Measurements from ENCODE around the gene FCHSD2.

DNA sequence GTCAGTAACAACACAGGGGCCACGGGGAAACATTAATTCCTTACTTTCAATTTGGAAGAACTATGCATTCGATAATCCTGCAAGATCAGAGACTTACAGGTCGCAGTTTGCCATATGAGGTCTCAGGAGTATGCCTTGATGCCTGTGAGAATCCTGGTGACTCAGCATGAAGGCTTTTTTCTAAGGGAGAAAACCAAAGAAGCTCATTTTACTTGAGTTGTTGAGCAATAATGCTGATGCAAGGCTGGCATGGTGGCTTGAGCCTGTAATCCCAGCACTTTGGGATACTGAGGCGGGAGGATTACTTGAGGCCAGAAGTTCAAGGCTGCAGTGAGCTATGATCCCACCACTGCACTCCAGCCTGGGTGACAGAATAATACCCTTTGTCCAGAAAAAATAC is 301.3 kb downstream of the FCHSD2 start:
- TF ChIP-seq, protein P1, sequence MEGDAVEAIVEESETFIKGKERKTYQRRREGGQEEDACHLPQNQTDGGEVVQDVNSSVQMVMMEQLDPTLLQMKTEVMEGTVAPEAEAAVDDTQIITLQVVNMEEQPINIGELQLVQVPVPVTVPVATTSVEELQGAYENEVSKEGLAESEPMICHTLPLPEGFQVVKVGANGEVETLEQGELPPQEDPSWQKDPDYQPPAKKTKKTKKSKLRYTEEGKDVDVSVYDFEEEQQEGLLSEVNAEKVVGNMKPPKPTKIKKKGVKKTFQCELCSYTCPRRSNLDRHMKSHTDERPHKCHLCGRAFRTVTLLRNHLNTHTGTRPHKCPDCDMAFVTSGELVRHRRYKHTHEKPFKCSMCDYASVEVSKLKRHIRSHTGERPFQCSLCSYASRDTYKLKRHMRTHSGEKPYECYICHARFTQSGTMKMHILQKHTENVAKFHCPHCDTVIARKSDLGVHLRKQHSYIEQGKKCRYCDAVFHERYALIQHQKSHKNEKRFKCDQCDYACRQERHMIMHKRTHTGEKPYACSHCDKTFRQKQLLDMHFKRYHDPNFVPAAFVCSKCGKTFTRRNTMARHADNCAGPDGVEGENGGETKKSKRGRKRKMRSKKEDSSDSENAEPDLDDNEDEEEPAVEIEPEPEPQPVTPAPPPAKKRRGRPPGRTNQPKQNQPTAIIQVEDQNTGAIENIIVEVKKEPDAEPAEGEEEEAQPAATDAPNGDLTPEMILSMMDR (conservative IDR thresholded peaks at IDR 0.05; ENCODE audit: low read depth, low read length) = no peak
- TF ChIP-seq EZH2 (IDR thresholded peaks at IDR 0.05; ENCODE audit: low read length, unreplicated experiment) = no peak
